HL-60/S4 treated with retinoic acid at 250 ng/mL for 4 days and 3 days (cell line): ENCODE measurements around the gene SSH3.

Source experiments
- in situ Hi-C: fragments of 300-500 bp; cut with MboI; formaldehyde crosslinking; loops from 2 replicates; pipeline ENCODE4 v1.7.0; 2022; ENCODE audit warnings: low sequenced_read_pairs

SSH3 gene

DNA sequence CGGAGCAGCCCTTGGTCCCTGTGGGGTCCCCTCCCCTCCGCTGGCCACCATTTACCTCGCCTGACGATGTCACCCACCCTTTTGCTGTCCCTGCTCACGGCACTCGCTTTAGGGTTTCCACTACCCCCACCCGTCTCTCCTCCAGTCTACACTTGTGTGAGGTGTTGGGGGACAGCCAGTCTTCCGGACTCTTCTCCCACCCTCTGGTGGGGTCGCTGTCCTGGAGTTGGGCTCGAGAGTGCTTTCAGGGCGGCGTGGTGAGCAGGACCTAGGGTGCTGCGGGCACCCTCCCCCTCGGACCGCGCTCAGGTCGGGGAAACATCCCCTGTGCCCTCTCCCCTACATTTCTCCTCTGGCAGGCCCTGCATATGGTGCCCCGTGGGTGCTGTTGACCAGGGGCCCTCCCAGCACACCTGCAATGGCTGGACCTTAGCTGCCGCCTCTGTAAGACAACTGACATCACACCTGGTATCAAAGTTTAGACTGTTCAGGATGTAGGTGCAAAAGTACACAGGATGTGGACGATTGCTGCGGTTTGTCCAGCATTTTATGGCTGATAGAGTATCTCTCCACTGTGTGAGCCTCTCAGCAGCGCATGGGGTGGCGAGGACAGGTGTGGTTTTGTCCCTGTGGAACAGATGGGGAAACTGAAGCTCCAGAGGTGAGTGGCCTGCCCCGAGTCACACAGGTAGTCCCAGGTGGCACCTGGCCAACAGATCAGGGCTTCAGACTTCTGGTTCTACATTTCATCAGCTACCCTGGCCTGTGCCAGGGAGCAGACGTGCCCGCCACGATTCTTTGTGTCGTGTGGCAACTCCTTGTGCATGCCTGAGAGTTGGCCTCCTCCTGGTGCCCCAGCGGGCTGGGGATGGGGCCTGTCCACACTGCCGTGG lies 35.9 kb upstream of the SSH3 start:
- in situ Hi-C loops, result loop anchor here (10.0 kb wide), 2 partner anchors 47 to 117 kb away; no protein-coding TSS in a partner anchor

DNA sequence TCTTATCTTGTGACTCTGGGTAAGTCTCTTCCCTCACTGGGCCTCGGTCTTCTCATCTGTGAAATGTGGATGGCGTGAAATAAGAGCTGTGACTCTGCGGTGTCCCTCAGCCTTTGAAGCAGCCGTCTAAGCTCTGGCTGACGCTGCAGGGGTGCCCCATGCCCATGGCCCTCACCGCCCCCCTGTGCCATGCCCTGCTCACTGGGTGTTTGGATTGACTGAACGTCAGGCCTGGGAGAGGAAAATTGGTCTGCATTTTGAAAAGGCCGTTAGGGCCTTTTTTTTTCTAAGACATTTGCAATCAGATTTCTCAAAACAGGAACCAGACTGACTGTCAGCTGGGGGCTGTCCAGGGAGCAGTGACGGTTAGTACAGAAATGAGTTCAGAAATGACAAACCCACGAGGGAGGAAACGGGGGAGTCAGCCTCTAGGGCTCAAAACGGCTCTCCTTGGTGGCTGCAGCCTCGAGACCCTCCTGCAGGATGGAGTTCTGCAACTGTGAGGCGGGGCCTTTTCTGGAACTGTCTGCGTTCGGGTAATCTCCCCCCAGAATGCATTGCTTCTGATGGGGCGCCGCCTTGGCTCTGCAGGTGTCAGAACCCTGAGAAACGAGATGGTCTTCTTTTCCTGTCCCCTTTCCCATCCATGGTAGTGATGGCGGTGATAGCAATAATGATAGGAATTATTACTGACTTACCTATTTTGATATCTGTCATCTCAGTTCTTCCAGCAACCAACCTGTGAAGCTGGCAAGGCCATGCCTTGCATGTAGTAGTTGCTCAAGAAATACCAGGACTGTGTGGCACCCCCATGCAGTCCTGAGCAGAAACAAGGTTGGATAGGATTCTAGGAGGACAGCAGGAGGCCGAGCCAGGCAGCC lies 35.0 kb upstream of the SSH3 start:
- in situ Hi-C loops, result loop anchor here (10.0 kb wide), 2 partner anchors 46 to 116 kb away; no protein-coding TSS in a partner anchor

DNA sequence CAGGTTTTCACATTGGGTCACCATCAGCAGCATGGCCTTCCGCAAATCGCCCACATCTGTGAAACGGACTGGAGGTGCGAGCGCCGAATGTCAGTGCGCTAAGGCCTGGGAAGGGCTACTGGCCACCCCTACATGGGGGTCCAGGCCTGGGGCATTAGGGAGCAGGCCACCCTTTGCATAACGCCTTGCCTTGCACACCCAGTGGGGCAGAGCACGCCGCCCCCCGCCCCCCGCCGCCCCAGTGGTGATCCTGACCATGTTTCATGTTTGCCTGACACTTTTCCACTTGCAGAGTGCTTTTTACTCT lies 34.4 kb upstream of the SSH3 start:
- in situ Hi-C loops, result loop anchor here (10.0 kb wide), 2 partner anchors 46 to 116 kb away; no protein-coding TSS in a partner anchor

DNA sequence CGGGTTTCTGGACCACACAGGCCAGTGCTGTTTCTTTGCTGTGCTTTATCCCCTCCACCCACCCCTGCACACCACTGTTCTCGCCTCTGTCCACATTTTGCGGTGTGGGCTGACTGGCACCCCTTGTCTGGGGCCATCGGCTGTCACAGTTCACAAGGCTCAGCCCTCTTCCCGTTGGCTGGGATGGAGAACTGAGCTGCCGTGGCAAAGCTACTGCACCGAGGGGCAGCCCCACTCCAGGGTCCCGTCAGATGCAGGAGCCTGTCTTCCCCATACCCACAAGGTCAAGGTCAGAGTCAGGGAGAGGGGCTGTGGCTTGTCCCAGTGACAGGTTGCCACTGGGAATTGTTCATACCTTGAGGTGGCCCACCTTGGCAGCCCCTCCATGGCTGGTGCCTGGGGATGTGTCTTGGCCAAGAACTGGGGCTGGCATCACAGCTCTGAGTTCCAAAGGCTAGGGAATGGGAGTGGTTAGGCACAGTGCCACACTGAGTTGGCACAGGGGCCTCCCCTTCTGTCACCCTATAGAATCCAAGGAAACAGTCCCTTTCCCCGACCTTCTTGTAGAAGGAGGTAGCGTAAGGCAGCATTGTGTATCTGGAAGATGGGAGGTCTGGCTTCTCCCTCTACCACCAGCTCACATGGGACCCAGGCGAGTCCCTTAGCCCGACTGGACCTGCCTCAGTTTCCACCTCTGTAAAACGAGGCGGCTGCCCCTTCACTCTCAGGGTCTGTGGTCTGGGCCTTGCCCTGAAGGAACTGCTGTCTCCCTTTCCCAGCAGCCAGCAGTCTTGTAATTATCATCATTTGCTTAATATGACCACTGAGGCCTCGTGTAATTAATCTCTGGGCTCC lies 33.7 kb upstream of the SSH3 start:
- in situ Hi-C loops, result loop anchor here (10.0 kb wide), 2 partner anchors 45 to 115 kb away; no protein-coding TSS in a partner anchor

DNA sequence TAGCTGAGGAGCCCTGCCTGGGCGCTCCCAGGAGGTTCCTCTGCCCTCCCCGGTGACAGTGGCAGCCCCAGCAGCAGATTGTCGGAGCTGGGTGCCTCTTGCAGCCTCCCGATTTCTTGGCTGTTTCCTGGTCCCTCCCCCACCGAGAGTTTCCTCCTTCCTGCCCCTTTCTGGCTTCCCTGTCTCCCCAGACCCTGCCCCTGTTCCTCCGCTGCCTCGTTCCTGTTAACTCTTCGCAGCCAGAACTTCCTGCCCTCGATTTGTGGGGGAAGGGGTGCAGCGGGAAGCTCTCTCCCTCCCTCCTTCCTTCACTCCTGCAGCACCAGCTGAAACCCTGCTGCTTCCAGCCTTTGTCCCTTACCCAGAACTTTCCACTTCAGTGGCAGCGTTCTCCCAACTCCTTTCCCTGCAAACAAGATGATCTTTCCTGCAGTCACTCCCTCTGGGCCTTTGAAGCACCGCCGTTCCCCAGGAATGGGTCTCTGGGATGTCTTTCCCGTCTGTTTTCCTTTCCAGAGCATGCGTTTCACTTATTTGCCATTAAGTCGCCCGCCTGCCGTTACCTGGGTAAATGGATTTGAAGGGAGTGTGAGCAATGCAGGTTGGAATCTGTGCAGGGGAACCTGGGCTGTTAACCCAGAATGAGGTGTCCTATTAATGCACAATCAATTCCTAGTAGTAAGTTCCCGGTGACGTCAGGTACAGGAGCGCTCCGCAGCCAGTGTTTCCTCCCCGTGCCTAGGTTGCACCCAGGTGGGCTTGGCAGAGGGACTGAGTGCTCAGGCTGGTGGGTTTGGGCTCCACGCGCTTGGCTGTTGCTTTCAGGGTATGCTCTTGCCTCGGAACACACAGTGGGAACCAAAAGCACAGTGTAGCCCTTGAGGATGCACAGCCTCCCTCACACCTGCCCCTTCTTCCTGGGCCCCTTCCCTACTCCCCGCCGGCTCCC lies 32.8 kb upstream of the SSH3 start:
- in situ Hi-C loops, result no loop called here

DNA sequence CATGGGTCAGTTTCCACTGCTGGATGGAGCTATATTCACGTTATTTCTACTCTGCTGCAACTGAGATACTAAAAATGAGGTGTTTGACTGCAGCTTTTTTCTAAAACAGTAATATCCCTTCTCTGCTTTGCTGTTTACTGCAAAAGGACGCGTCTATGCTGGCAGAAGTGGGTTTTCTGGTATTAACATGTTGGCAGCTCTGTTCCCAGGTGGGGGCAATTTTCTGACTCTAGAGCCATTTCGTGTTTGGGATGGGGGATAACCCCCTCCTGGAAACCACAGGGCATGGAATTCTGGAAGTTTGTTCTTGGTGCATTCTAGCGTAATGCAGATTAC lies 32.2 kb upstream of the SSH3 start:
- in situ Hi-C loops, result no loop called here

DNA sequence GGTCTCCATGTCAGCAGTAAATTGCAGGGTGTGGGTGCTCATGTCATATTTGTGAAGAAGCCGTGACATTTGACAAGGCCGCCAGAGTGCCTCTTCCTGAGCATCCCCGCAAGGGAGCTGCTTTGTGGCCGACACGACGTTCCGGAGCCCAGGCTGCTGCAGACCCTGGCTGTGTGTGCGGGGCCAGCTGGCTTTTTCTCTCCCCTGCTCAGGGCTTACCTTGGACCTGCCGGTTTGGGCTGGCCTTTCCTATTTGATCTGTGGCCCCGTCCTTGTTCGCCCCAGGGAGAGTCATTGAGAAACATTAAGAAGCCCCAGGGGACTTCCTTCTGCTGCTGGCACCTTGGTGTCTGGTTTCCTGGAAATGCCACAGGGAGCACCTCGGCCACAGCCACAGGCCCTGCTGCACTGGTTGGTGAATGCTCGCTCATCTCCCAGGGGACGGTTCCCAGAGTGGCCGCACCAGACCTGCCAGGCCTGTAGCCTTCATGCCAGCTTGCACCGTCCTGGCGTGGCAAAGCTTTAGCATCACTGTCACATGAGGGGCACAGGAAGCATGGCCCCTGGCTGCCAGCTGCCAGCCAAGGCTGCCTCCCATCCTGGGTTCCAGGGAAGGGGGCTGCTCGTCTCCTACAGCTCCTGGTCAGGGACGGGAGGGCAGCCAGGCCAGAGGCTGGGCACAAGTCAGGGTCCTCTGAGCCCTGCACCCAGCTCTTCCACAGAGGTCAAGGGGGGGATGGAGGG lies 31.6 kb upstream of the SSH3 start:
- in situ Hi-C loops, result no loop called here

DNA sequence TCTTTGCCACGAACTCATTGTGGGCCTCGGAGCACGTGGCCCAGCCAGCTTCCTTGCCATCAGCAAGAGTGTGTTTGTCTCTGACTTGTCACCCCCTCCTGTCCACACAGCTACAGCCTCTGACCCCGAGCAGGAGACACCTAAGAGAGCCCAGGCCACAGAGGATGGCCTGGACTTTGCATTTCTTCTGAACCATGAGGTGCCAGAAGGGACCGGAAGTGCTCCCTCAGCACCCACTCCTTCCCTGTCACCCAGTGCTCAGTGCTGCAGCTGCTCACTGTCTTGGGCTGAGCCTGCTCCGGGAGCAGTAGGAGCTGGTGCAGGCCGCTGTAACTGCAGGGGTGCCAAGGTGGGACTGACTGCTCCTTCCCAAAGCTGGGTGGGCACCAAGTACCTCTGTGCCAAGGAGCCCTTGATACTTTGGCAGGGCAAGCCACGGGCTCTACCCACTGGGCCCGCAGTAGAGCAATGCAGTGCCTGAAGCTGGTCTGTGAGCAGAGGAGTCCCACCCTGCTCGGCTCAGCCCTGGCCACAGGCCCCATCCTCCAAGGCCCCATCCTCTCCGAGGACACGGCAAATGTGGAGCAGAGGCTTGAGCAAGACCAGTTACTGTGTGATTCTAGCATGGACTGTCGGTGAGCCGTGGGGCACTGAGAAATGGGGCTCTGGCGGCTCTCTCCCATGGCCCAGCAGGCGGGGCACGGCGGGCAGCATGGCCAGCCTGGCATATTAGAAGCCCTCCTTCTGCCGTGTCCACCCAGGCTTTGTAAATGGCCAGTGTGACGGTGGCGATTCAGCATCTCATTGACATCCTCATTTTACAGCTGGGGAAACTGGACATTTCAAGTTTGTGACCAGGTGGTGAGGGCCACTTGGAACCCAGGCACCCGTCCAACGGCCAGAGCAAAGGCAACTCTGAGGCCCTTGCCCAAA lies 30.7 kb upstream of the SSH3 start:
- in situ Hi-C loops, result no loop called here

DNA sequence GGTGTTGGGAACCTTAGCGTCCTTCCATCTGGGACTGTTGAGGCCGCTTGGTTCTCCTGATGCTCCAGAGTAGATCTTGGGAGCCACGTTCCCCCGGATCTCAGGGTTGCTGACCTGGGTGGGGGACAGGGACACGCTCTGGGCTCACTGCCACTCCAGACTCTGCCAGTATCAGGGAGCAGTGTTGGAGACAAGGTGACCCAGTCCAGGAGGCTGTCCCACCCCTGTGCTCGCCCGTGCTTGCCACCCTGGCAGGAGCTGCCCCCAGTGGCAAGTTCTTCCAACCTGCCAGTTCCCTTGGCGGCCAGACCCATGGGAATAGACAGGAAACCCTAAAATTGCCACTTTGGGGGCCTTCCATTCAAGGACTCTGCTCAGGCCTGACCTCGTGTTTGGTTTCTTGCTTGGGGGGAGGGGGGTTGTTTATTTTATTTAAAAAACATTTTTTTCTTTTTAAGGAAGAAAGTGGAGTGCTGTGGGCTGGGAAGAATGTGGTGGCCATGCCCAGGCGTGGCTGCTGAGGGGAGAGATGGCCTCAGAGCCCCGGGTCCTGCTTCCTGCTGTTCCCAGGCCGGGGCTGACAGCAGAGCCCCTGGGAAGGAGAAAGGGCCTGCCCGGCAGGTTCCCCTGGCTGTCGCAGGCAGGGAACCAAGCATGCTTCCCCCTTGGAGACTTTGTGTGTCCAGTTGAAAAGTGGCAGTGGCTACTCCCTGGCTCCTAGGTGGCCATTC lies 29.9 kb upstream of the SSH3 start:
- in situ Hi-C loops, result no loop called here

DNA sequence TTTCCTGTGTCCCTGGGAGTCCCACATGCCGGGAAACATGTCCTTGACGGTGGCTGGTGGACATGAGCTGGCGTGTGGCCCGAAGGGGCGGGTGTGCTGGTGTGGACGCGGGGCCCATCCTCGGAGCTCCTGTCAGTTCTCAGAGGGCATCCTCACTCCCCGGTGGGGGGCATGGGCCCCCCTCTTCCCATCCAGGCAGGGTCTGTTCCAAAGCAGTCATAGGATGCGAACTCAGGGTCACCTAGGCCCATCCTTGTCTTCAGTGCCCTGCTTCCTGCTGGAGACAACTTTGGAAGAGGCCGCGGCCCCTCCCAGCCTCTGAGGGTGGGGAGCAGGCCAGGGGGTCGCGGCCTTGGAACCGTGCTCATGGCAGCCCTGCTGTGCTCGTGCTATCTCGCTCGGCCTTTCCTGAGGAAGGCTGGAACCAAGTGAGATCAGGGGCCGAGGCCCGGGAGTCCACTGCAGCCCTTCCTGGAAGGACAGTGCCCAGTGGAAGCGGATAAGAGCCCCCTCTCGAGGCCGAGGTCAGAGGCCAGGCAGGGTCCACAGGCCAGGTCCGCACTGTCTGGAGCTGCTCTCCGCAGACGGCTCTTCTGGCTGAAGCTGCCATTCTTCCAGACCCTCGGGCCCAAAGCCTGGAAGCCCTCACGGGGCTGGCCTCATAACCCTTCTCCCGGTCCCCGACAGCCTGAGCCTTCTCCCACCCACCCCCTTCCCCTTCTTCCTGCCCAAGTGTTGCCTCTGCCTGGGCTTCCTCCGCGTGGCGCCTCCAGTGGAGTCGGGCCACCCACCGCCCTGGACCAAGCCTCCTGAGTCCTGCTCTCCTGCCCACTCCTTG lies 28.3 kb upstream of the SSH3 start:
- in situ Hi-C loops, result no loop called here

DNA sequence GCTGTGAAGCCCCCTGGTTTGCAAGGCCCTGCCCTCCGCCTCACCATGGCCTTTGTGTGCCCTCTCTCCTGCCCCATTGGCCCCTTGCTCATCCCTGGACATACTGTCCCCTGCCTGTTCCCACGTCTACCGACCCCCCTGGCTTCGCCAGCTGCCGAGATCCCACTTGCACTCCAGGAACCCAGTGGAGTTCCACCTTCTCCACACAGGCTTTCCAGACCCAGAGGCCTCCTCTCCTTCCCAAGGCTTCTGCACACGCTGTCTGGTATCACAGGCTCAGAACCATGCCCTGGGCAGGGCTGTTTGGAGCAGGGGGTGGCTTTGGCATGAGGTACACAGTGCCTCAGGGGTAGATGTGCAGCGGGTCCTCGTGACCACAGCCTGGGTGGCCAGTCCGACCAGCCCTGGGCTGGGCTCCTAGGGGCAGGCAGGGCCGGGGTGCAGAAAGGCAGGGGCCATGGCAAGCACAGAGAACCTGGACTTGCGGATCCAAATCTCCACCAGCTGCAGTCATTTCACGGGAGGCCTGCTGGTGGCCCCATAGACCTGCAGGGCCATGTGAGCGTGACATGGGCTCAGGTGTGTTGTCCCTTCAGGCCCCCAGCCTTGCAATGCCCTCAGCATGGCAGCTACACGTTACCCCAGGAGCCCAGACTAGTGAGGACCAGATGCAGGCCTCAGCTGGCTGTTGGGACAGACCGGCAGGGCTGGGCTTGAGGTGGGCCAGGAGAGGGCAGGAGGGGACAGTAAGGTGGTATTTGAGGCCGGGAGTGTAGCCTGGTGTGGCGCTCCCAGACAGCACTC lies 27.5 kb upstream of the SSH3 start:
- in situ Hi-C loops, result no loop called here

DNA sequence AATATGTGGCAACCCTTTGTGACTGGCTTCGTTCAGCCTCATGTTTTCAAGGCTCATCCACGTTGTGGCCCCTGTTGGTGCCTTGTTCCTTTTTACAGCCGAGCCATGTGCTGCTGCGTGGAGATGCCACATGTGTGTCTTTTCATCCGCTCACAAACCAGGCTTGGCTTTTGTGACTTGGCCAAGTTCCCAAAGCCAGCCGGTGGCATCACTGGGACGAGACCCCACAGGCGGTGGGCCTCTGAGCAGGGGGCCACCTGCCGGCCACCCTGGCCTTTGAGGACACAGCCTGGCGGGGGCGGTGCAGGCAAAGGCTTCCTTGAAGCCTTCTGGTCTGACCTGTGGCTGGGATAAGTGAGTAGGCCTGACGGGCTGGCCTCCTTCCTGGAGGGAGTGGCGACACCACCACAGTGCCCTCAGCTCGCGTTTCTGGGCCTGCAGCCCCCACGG lies 26.5 kb upstream of the SSH3 start:
- in situ Hi-C loops, result no loop called here

DNA sequence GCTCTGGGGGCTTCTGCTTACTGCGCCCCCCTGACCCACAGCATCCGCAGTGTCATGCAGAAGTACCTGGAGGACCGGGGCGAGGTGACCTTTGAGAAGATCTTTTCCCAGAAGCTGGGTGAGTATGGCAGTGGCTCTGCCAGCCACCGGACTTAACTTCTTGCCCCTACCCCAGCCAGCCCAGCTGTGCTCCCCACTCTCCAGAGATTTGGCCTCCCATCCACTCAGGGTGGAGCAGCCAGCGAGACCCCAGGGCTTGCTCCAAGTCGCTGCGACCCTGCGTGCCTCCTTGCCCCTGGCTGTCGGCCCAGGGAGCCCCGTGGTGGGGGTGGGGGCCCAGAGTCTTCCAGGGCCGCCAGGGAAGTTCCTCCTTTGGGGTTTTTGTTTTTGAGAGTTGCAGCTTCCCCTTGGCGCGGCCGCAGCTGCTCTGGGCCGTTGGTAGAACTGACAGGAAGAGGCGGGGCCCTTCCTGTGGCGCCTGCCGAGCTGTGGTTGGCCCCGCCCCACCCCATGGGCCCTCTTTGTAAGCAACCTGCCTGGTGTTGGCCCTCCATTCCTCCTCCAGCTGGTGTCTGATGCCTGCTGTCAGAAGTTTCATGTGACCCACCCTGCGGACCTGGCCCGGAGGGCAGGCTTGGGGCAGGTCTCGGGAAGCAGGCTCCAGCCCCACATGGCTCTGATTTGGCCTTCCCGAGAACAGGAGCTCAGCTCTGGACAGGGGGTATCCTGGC lies 25.9 kb upstream of the SSH3 start:
- in situ Hi-C loops, result no loop called here

DNA sequence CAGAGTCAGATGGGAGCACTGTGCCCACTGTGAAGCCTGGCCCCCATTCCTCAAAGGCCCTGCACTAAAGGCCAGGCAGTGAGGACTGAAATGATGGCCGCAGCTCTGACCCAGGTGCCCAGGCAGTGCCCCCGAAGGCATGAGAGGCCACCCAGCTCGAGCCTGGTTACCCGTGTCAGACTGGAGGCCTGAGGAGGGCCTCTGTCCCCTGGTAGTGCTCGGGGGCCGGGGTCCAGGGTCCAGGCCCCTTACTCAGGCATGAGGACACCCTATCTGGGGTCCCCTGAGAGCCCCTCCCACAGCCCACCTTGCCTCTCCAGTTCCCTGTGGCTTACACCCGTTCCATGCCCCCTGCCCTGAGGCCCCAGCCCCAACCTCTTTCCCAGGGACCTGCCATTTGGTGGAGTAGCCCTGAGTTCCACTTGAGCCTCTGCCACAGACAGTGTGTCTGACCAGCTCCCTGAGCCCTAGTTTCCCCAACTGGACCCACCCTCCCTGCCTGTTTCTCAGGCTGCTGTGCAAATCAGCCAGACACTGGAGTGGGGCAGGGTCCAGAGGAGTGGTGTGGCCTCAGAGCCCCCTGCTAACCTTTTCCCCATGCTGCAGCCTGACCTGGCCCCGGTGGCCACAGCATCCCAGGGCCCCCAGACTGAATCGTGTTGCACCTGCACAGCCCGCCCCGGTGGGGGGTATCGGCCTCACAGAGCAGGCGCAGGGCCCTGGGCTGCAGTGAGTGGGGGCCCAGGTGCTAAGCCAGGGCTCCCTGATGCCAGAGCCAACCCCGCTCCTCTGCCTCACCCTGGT lies 25.0 kb upstream of the SSH3 start:
- in situ Hi-C loops, result no loop called here
